Activated gamma-delta T cell treated with anti-CD3 and anti-CD28 coated beads, Interleukin-2, amount 50 U/mL, for 16 hours (primary cell): Measurements from ENCODE around the gene PLXNB1.

Source experiments
- DNase-seq: peaks from one replicate; pipeline ENCODE4 v3.0.0-alpha.2; 2020; ENCODE audit warnings: low read depth

Gene PLXNB1

GRCh38 chr3:48419149-48419548 lies 10.7 kb downstream of the PLXNB1 start:
- DNase-seq, result no peak

- no peak for DNase-seq
Measured at GRCh38 chr3:48418651-48419050, 11.2 kb downstream of the PLXNB1 start.

GRCh38 chr3:48418140-48418539 lies 11.7 kb downstream of the PLXNB1 start:
- DNase-seq, result no peak

GRCh38 chr3:48417529-48418108 lies 12.3 kb downstream of the PLXNB1 start:
- DNase-seq, result no peak

- no peak for DNase-seq
Measured at GRCh38 chr3:48416546-48416945, 13.3 kb downstream of the PLXNB1 start.

- DNase-seq, result no peak
Measured at GRCh38 chr3:48416091-48416505, 13.8 kb downstream of the PLXNB1 start.

- DNase-seq, result no peak
Measured at GRCh38 chr3:48415251-48415953, 14.5 kb downstream of the PLXNB1 start.

GRCh38 chr3:48414376-48415250 lies 15.3 kb downstream of the PLXNB1 start:
- no peak for DNase-seq

- DNase-seq, result no peak
Measured at GRCh38 chr3:48413611-48414010, 16.3 kb downstream of the PLXNB1 start.

- no peak for DNase-seq
Measured at GRCh38 chr3:48413086-48413485, 16.8 kb downstream of the PLXNB1 start.

- DNase-seq, result no peak
Measured at GRCh38 chr3:48412375-48413001, 17.4 kb downstream of the PLXNB1 start.

- DNase-seq, result no peak
Measured at GRCh38 chr3:48411606-48412374, 18.1 kb downstream of the PLXNB1 start.

GRCh38 chr3:48411041-48411588 lies 18.8 kb downstream of the PLXNB1 start:
- no peak for DNase-seq

GRCh38 chr3:48410205-48411040 lies 19.5 kb downstream of the PLXNB1 start:
- DNase-seq, result no peak

- DNase-seq, result no peak
Measured at GRCh38 chr3:48409291-48410201, 20.3 kb downstream of the PLXNB1 start.

GRCh38 chr3:48408823-48409281 lies 21.0 kb downstream of the PLXNB1 start:
- no peak for DNase-seq

- DNase-seq, result no peak
Measured at GRCh38 chr3:48407542-48408099, 22.3 kb downstream of the PLXNB1 start.

- no peak for DNase-seq
Measured at GRCh38 chr3:48406443-48407431, 23.1 kb downstream of the PLXNB1 start.
